Upper lobe of left lung (tissue), 4 donors: ENCODE measurements around the gene PCDHA9.

Experiments used
- EP300 ChIP-seq, 4 donors: sonication (generic); formaldehyde crosslinking; IDR thresholded peaks; one replicate each; pipeline ENCODE4 v1.5.1; 2017; ENCODE audit warnings: antibody characterized with exemption in 4 of 4, control low read depth in 2 of 4
- POLR2A ChIP-seq, 4 donors: fragments of 450-650 bp; IDR thresholded peaks; one replicate each; pipeline ENCODE4 v1.5.1; 2016 to 2017; ENCODE audit warnings: antibody characterized with exemption in 4 of 4, mild to moderate bottlenecking in 2 of 4
- TF ChIP-seq, protein P1 (sequence below), 6 experiments: fragments of 450-650 bp in 4 of 6; fragments of 200-600 bp in 2 of 6; sonication (generic) in 2 of 6; IDR thresholded peaks; one replicate each; pipeline ENCODE4 v1.5.1; 2016 to 2019; ENCODE audit warnings: antibody characterized with exemption in 6 of 6

DNA sequence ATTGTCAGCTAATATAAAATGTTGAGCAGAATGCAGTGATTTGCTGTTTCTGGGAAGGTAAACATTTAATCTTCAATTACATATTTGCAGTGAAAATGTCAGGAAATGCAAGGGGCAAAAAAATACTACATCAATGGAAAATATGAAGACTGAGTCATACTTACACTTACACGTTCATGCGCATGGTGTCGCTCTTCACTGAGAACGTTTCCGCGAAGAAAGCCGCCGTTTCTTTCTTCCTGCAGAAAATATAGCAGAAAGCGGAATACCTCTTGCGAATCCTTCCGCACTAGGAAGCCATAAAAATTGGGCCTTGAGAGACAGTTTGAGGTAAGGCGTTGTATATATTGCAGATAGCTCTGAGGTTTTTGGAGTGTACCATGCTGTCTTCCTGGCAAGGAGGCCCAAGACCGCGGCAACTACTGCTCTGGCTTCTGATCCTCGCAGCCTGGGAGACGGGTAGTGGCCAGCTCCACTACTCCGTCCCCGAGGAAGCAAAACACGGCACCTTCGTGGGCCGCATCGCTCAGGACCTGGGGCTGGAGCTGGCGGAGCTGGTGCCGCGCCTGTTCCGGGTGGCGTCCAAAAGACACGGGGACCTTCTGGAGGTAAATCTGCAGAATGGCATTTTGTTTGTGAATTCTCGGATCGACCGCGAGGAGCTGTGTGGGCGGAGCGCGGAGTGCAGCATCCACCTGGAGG lies 33.9 kb downstream of the PCDHA9 start, which contains the start of gene PCDHA13:
- TF ChIP-seq, protein P1, sequence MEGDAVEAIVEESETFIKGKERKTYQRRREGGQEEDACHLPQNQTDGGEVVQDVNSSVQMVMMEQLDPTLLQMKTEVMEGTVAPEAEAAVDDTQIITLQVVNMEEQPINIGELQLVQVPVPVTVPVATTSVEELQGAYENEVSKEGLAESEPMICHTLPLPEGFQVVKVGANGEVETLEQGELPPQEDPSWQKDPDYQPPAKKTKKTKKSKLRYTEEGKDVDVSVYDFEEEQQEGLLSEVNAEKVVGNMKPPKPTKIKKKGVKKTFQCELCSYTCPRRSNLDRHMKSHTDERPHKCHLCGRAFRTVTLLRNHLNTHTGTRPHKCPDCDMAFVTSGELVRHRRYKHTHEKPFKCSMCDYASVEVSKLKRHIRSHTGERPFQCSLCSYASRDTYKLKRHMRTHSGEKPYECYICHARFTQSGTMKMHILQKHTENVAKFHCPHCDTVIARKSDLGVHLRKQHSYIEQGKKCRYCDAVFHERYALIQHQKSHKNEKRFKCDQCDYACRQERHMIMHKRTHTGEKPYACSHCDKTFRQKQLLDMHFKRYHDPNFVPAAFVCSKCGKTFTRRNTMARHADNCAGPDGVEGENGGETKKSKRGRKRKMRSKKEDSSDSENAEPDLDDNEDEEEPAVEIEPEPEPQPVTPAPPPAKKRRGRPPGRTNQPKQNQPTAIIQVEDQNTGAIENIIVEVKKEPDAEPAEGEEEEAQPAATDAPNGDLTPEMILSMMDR (IDR thresholded peaks at IDR 0.05), result peak in 5 of 6 experiments; percentile 9 to 54 (median 21)
- no peak for TF ChIP-seq POLR2A (IDR thresholded peaks at IDR 0.05)
- no peak for TF ChIP-seq EP300 (IDR thresholded peaks at IDR 0.05)
